Uterus (tissue), 4 donors: Measurements from ENCODE around the gene C5AR1. TPM values are rescaled to one million over a fixed set of nuclear protein-coding genes. Genes with fewer than 3 reads are reported as not detected.
"Not testable (repeated sequence)": the region's sequence is repeated elsewhere in the genome, so short reads cannot be mapped to it uniquely, and the experiment has no call there.

ENCODE experiments used
- DNase-seq, 2 donors: peaks; one replicate each; pipeline ENCODE4 v3.0.0-alpha.2; 2019 to 2020
- H3K27ac ChIP-seq, 2 donors: fragments of 200-600 bp; sonication (generic); 1 replicate in 1 of 2; 2 replicates in 1 of 2; pipeline ENCODE4 v1.5.1; 2016 to 2018
- H3K27me3 ChIP-seq, 2 donors: fragments of 200-600 bp; sonication (generic); one replicate each; pipeline ENCODE4 v1.5.1; 2018 to 2019; ENCODE audit warnings: control low read depth in 1 of 2
- H3K36me3 ChIP-seq, 2 donors: fragments of 200-600 bp; sonication (generic); one replicate each; pipeline ENCODE4 v1.5.1; 2019; ENCODE audit warnings: control low read depth in 1 of 2
- H3K4me1 ChIP-seq, 2 donors: fragments of 200-600 bp; sonication (generic); one replicate each; pipeline ENCODE4 v1.5.1; 2018 to 2019; ENCODE audit warnings: control low read depth in 1 of 2
- H3K4me3 ChIP-seq, 2 donors: fragments of 200-600 bp; sonication (generic); 1 replicate in 1 of 2; 2 replicates in 1 of 2; pipeline ENCODE4 v1.5.1; 2018 to 2019; ENCODE audit warnings: mild to moderate bottlenecking in 1 of 2
- H3K9me3 ChIP-seq, 2 donors: fragments of 200-600 bp; sonication (generic); one replicate each; pipeline ENCODE4 v1.5.1; 2019; ENCODE audit warnings: control low read depth in 1 of 2
- POLR2A ChIP-seq, 2 donors: fragments of 450-650 bp; IDR thresholded peaks; one replicate each; pipeline ENCODE4 v1.6.1; 2016; ENCODE audit warnings: antibody characterized with exemption in 2 of 2, mild to moderate bottlenecking in 1 of 2, moderate library complexity in 1 of 2
- intact Hi-C: fragments of 100-400 bp; cut with DNase I; formaldehyde crosslinking; loops from one replicate; pipeline ENCODE4 v1.15.1; 2023; ENCODE audit warnings: low total_unique reads
- total RNA-seq, 4 donors: library from RNA; depleted of rRNA in 3 of 4; stranded (reverse); fragments of >200 nt in 3 of 4; gene quantifications; one replicate each; pipeline versions ENCODE4 v1.1.0 to v1.2.4, GENCODE V29; 2014 to 2023
- TF ChIP-seq, protein P1 (sequence below), 4 experiments: fragments of 200-600 bp in 2 of 4; fragments of 450-650 bp in 2 of 4; sonication (generic) in 2 of 4; IDR thresholded peaks; one replicate each; pipeline ENCODE4 v1.5.1; 2016 to 2019; ENCODE audit warnings: antibody characterized with exemption in 4 of 4, mild to moderate bottlenecking in 2 of 4, moderate library complexity in 1 of 4
- donor health status: DM: yes; HTN: yes; CAD: no.

Gene C5AR1
- total RNA-seq, 4 donors from 2014 or later, result 0.51 to 8.0 (median 2.9) TPM

DNA sequence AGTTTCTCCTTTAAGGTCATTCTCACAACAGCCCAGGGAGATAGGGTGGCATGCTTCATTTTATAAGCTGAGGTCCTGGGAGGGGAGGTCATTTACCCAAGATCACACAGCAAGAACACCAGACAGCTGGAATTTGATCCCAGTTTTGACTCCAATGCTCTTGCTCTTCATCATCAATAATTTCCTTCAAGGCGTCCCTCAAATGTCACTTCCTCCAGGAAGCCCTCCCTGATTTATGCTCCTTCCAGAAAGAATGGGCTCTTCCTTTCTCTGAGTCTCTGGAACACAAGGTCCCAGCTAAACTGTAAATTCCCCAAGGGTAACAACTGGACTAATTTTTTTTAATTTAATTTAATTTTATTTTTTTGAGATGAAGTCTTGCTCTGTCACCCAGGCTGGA, 34.8 kb downstream of the C5AR1 start:
- Histone ChIP-seq H3K27me3 (no peaks in the 10 kb centered on the region), H3K4me3 (no peak overlapping the region), H3K36me3 (no peaks in the 10 kb centered on the region), H3K9me3 (no peaks in the 10 kb centered on the region), H3K4me1 (no peaks in the 10 kb centered on the region), H3K27ac (no peak overlapping the region)
- DNase-seq, result no peak
- no peak for TF ChIP-seq POLR2A (IDR thresholded peaks at IDR 0.05)
- TF ChIP-seq, protein P1, sequence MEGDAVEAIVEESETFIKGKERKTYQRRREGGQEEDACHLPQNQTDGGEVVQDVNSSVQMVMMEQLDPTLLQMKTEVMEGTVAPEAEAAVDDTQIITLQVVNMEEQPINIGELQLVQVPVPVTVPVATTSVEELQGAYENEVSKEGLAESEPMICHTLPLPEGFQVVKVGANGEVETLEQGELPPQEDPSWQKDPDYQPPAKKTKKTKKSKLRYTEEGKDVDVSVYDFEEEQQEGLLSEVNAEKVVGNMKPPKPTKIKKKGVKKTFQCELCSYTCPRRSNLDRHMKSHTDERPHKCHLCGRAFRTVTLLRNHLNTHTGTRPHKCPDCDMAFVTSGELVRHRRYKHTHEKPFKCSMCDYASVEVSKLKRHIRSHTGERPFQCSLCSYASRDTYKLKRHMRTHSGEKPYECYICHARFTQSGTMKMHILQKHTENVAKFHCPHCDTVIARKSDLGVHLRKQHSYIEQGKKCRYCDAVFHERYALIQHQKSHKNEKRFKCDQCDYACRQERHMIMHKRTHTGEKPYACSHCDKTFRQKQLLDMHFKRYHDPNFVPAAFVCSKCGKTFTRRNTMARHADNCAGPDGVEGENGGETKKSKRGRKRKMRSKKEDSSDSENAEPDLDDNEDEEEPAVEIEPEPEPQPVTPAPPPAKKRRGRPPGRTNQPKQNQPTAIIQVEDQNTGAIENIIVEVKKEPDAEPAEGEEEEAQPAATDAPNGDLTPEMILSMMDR (IDR thresholded peaks at IDR 0.05), result no peak
- intact Hi-C loops, result no loop called here

DNA sequence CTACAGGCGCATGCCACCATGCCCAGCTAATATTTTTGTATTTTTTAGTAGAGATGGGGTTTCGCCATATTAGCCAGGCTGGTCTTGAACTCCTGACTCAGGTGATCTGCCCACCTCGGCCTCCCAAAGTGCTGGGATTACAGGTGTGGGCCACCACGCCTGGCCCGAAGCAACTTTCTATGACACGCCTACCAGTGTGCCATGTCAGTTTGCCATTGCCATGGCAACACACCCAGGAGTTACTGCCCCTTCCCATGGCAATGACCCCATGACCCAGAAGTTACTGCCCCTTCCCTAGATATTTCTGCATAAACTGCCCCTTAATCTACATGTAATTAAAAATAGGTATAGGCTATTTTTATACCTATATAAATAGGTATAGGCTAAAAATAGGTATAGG, 36.4 kb downstream of the C5AR1 start:
- H3K4me3 ChIP-seq, H3K27me3 ChIP-seq, H3K36me3 ChIP-seq, DNase-seq, H3K27ac ChIP-seq, H3K9me3 ChIP-seq, intact Hi-C loops, H3K4me1 ChIP-seq: not testable (repeated sequence)

DNA sequence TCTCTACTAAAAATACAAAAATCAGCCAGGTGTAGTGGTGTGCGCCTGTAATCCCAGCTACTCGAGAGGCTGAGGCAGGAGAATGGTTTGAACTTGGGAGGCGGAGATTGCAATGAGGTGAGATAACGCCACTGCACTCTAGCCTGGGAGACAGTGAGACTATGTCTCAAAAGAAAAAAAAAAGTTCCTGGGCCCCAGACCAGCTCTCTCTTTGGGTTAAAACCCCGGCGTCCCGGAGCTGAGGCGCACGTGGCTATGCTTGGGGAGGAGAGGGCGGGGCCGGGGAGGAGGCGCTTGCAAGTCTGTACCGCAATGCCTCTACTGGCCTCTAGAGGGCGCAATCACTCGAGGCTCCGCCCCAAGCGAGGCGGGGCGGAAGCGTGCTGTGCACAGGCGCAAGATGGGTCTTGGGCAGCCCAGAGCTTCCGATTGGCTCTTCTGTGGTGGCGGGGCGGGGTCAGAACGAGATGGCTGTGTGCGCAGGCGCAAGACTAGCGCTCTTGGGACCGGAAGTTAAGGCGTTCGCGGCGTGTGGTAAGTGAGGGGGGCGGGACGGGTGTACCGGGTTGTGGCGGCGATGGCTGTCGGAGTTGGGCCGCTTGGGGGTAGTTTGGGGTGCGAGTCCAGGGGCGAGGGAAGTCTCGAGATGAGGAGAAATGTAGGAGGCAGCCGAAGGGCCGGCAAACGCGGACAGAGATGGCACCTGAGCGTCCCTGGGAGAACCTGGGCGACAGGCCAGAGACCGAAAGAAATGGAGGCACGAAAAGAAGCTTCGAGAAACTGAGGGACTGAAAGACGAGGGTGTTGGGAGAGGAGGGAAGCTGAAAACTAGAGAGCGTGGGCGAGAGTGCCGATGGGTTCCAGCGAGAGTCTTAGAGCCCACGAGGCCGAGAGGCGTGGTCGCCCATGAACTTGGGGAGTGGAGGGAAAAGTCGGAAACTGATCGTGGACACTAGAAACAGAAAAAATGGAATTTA, 39.4 kb downstream of the C5AR1 start, which contains the start of gene DHX34:
Gene DHX34, plus strand, starts transcription at position 497 of the 977 bp plus-strand sequence. CDS start 3,716 bp downstream, outside the sequence.
- DNase-seq, result peak; percentile 99 to 100
- intact Hi-C loops, result no loop called here
- H3K4me1 ChIP-seq, result peaks cover 0 to 10% of the 10 kb centered on the region in 2 donors
- no peaks in the 10 kb centered on the region for H3K9me3 ChIP-seq
- H3K36me3 ChIP-seq, result no peaks in the 10 kb centered on the region
- H3K27me3 ChIP-seq, result no peaks in the 10 kb centered on the region
- H3K4me3 ChIP-seq, result peak within 1 kb of the TSS; percentile 70 to 80
- TF ChIP-seq POLR2A (IDR thresholded peaks at IDR 0.05), result peak; percentile 50 to 80
- TF ChIP-seq, protein P1 (IDR thresholded peaks at IDR 0.05), result peak; percentile 98 to 100 (median 99)
- H3K27ac ChIP-seq, result peak within 1 kb of the TSS; percentile 47 to 72

DNA sequence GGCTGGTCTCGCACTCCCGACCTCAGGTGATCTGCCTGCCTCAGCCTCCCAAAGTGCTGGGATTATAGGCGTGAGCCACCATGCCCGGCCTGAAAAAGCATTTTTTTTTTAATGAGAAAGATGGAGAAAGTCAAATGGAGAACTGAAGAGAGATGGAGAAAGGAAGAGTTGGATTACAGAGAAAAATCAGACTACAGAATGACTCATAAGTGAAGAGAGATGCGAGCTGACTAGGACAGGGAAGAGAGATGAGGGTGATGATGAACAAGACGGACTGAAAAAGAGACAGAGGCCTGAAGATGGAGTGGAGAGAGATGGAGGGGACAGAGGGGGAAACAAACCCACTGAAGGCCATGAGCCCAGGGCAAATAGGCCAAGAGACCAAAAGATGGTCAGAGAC, 41.0 kb downstream of the C5AR1 start:
- Histone ChIP-seq H3K36me3 (no peaks in the 10 kb centered on the region), H3K27ac (no peak overlapping the region), H3K4me3 (no peak overlapping the region), H3K27me3 (no peaks in the 10 kb centered on the region), H3K9me3 (no peaks in the 10 kb centered on the region), H3K4me1 (peaks cover 0 to 10% of the 10 kb centered on the region in 2 donors)
- DNase-seq, result no peak
- intact Hi-C loops, result no loop called here
- TF ChIP-seq, protein P1 (IDR thresholded peaks at IDR 0.05), result no peak
- TF ChIP-seq POLR2A (IDR thresholded peaks at IDR 0.05), result no peak

DNA sequence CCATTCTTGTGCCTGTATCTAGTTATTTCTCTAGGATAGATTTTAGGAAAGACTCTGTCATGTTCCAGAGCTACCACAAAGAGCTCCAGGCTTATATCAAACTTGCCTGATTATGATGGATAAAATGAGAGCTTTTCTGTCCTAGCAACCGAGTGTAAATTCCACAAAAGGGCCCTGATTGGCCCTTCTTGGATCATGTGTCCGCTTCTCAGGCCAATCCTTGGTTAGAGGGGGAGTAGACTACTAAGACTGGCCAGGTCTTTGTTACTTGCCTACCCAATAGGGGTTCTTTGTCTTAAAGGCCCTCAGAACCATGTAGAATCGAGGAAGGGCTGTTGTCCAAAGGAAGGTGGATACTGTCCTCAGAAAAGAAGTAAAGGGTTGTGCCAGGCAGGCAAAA, 41.9 kb downstream of the C5AR1 start:
- peaks cover 0 to 10% of the 10 kb centered on the region in 2 donors for H3K4me1 ChIP-seq
- no peaks in the 10 kb centered on the region for H3K27me3 ChIP-seq
- H3K36me3 ChIP-seq, result no peaks in the 10 kb centered on the region
- H3K9me3 ChIP-seq, result no peaks in the 10 kb centered on the region
- no peak for DNase-seq
- intact Hi-C loops, result no loop called here
- TF ChIP-seq, protein P1 (IDR thresholded peaks at IDR 0.05), result no peak
- no peak for TF ChIP-seq POLR2A (IDR thresholded peaks at IDR 0.05)
- H3K27ac ChIP-seq, result no peak overlapping the region
- H3K4me3 ChIP-seq, result no peak overlapping the region
